OCI-LY1 (cell line): ENCODE data around the gene KLRF2.

Source experiments
- H2AFZ ChIP-seq: fragments of 200-600 bp; sonication (generic), shearing (Covaris generic); 2 replicates; pipeline ENCODE4 v1.6.0; 2014; ENCODE audit warnings: antibody characterized with exemption, mild to moderate bottlenecking, low read length
- H3F3A ChIP-seq: fragments of 200-600 bp; sonication (generic), shearing (Covaris generic); 2 replicates; pipeline ENCODE4 v1.6.0; 2014; ENCODE audit warnings: mild to moderate bottlenecking, antibody characterized with exemption, low read length, moderate library complexity; ENCODE audit not compliant: insufficient read depth
- H3K27ac ChIP-seq: fragments of 200-600 bp; sonication (generic); 2 replicates; pipeline ENCODE4 v1.5.1; 2014; ENCODE audit warnings: low read length, mixed run types, mild to moderate bottlenecking, low read depth; ENCODE audit not compliant: poor library complexity, severe bottlenecking
- H3K27me3 ChIP-seq: fragments of 200-600 bp; sonication (generic); 2 replicates; pipeline ENCODE4 v1.6.0; 2014; ENCODE audit warnings: antibody characterized with exemption, mild to moderate bottlenecking, low read length, moderate library complexity; ENCODE audit not compliant: insufficient read depth
- H3K36me3 ChIP-seq: fragments of 200-600 bp; sonication (generic); 2 replicates; pipeline ENCODE4 v1.6.1; 2014; ENCODE audit warnings: mild to moderate bottlenecking, antibody characterized with exemption, low read length, moderate library complexity, mixed read lengths; ENCODE audit not compliant: insufficient read depth
- H3K4me1 ChIP-seq: fragments of 200-600 bp; sonication (generic); 2 replicates; pipeline ENCODE4 v1.5.1; 2014; ENCODE audit warnings: mild to moderate bottlenecking, low read length, moderate library complexity; ENCODE audit not compliant: insufficient read depth, severe bottlenecking
- H3K4me2 ChIP-seq: fragments of 200-600 bp; sonication (generic), shearing (Covaris generic); 2 replicates; pipeline ENCODE4 v1.6.1; 2014; ENCODE audit warnings: low read length
- H3K4me3 ChIP-seq: fragments of 200-600 bp; sonication (generic); 2 replicates; pipeline ENCODE4 v1.5.1; 2014; ENCODE audit warnings: low read length, low read depth, mild to moderate bottlenecking, mixed read lengths; ENCODE audit not compliant: poor library complexity, severe bottlenecking
- H3K79me2 ChIP-seq: fragments of 200-600 bp; shearing (Covaris generic); 2 replicates; pipeline ENCODE4 v1.6.1; 2016; ENCODE audit warnings: mixed run types, low read length, mixed read lengths; ENCODE audit not compliant: insufficient read depth
- H3K9ac ChIP-seq: fragments of 200-600 bp; sonication (generic), shearing (Covaris generic); 2 replicates; pipeline ENCODE4 v1.6.1; 2014; ENCODE audit warnings: mild to moderate bottlenecking, low read length, mixed read lengths
- H3K9me2 ChIP-seq: fragments of 200-600 bp; sonication (generic), shearing (Covaris generic); 2 replicates; pipeline ENCODE4 v1.6.1; 2014; ENCODE audit warnings: low read depth, mild to moderate bottlenecking, low read length, mixed read lengths
- H3K9me3 ChIP-seq: fragments of 200-600 bp; shearing (Covaris generic); 2 replicates; pipeline ENCODE4 v1.6.1; 2014; ENCODE audit warnings: low read length, mixed read lengths
- H4K20me1 ChIP-seq: fragments of 200-600 bp; sonication (generic), shearing (Covaris generic); 2 replicates; pipeline ENCODE4 v1.6.0; 2016; ENCODE audit warnings: mild to moderate bottlenecking, low read length; ENCODE audit not compliant: insufficient read depth
- EZH2 ChIP-seq: fragments of 200-600 bp; sonication (generic), shearing (Covaris generic); IDR thresholded peaks from 2 replicates; pipeline ENCODE4 v1.8.0; 2017; ENCODE audit warnings: borderline replicate concordance, mixed run types, mild to moderate bottlenecking, antibody characterized with exemption, low read length, moderate library complexity, mixed read lengths
- TF ChIP-seq, protein P1 (sequence below): fragments of 200-600 bp; sonication (generic), shearing (Covaris generic); IDR thresholded peaks from 2 replicates; pipeline ENCODE4 v1.5.1; 2017; ENCODE audit warnings: mild to moderate bottlenecking, antibody characterized with exemption, low read length, moderate library complexity, mixed read lengths

Gene KLRF2

DNA sequence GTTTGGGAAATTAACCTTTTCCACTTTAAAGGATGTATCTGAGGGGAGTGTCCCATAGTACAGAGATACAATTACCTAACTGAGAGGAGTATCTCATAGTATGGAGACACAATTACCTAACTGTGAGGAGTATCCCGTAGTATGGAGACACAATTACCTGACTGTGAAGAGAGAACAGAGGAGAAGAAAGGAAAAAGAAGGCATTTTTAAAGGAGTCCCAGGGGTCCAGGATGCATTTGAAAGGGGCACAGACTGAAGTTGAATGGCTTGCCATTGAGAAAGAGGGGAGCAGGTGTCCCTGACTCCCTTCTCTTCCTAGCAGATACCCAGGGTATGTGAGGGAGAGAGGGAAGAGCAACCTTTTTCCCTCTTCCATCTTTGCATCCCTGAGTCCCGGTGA, 17.9 kb downstream of the KLRF2 start:
- H3F3A ChIP-seq: no peaks in the 10 kb centered on the region
- no peak overlapping the region for H3K4me2 ChIP-seq
- H3K4me3 ChIP-seq: no peak overlapping the region
- H3K9me3 ChIP-seq: no peaks in the 10 kb centered on the region
- H3K27me3 ChIP-seq: no peaks in the 10 kb centered on the region; the same call in 1 of the 2 replicates
- H4K20me1 ChIP-seq: no peaks in the 10 kb centered on the region
- H3K27ac ChIP-seq: no peak overlapping the region
- TF ChIP-seq, protein P1, sequence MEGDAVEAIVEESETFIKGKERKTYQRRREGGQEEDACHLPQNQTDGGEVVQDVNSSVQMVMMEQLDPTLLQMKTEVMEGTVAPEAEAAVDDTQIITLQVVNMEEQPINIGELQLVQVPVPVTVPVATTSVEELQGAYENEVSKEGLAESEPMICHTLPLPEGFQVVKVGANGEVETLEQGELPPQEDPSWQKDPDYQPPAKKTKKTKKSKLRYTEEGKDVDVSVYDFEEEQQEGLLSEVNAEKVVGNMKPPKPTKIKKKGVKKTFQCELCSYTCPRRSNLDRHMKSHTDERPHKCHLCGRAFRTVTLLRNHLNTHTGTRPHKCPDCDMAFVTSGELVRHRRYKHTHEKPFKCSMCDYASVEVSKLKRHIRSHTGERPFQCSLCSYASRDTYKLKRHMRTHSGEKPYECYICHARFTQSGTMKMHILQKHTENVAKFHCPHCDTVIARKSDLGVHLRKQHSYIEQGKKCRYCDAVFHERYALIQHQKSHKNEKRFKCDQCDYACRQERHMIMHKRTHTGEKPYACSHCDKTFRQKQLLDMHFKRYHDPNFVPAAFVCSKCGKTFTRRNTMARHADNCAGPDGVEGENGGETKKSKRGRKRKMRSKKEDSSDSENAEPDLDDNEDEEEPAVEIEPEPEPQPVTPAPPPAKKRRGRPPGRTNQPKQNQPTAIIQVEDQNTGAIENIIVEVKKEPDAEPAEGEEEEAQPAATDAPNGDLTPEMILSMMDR: no peak
- no peak for TF ChIP-seq EZH2
- no peak overlapping the region for H3K9ac ChIP-seq
- H3K79me2 ChIP-seq: no peaks in the 10 kb centered on the region
- no peak overlapping the region for H2AFZ ChIP-seq
- no peaks in the 10 kb centered on the region for H3K4me1 ChIP-seq
- no peaks in the 10 kb centered on the region for H3K9me2 ChIP-seq
- no peaks in the 10 kb centered on the region for H3K36me3 ChIP-seq

DNA sequence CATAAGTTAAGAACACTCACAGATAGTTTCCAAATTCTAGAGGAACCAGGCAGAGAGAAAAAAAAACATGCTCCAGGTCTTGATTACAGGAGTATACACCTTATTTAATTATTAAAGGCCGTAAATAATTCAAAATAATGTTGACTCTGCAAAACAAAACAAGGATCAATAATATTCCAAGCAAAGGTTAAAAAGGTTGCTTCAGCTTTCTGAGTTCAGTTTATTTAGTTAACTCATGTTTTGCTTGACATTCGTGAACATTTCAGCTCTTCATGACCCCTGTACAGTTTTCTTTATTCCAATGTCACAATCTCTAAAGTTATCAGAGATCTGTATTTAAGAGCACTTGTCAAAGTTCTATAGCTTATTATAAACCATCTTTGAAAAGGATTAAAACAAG, 19.6 kb downstream of the KLRF2 start:
- Histone ChIP-seq H2AFZ (no peak overlapping the region), H3K9me3 (no peaks in the 10 kb centered on the region), H3K27me3 (no peaks in the 10 kb centered on the region; the same call in 1 of the 2 replicates), H3K36me3 (no peaks in the 10 kb centered on the region), H4K20me1 (no peaks in the 10 kb centered on the region), H3F3A (no peaks in the 10 kb centered on the region), H3K9me2 (no peaks in the 10 kb centered on the region), H3K4me3 (no peak overlapping the region), H3K4me2 (no peak overlapping the region), H3K4me1 (no peaks in the 10 kb centered on the region), H3K79me2 (no peaks in the 10 kb centered on the region), H3K27ac (no peak overlapping the region), H3K9ac (no peak overlapping the region)
- no peak for TF ChIP-seq EZH2
- TF ChIP-seq, protein P1: no peak

DNA sequence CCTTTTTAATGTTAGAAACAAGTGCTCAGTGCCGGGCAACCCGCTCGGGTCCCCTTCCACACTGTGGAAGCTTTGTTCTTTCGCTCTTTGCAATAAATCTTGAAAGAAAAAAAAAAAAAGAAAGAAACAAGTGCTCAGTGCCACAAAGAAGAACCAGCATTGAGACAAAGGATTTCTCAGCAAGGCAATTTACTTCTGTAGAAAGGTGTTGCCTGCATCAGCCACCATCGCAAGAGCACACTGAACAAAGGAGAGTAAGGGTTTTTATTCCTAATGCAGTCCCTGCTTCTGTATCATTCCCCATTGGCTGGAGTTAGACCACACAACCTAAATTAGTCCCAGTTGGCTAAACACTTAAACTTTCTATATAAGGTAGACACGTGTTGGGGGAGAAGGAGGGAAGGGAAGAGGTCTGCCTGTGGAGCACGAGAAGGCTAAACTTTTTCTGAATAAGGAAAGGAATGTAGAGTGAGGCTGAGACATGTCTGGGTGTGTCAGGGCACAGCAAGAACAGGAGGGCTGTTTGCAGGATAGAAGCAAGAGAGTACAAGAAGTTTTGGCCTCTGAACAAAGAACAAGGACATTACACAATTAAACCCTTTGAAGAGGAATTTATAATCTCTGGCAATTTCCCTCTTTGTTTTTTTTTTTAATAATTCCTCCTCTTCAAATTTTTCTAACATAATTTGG, 21.4 kb downstream of the KLRF2 start:
- no peaks in the 10 kb centered on the region for H3K9me3 ChIP-seq
- H3K79me2 ChIP-seq: no peaks in the 10 kb centered on the region
- TF ChIP-seq, protein P1: no peak
- TF ChIP-seq EZH2: no peak
- H3K4me1 ChIP-seq: no peaks in the 10 kb centered on the region
- no peaks in the 10 kb centered on the region for H3K9me2 ChIP-seq
- H4K20me1 ChIP-seq: no peaks in the 10 kb centered on the region
- H3K27ac ChIP-seq: no peak overlapping the region
- no peak overlapping the region for H2AFZ ChIP-seq
- H3K36me3 ChIP-seq: no peaks in the 10 kb centered on the region
- H3K4me3 ChIP-seq: no peak overlapping the region
- no peaks in the 10 kb centered on the region; the same call in 1 of the 2 replicates for H3K27me3 ChIP-seq
- H3K4me2 ChIP-seq: no peak overlapping the region
- H3K9ac ChIP-seq: no peak overlapping the region
- H3F3A ChIP-seq: no peaks in the 10 kb centered on the region
